Activated B cell treated with CpG ODN at 0.5 μM for 24 hours (primary cell): Measurements from ENCODE around the gene TMC6. TPM values are rescaled to one million over a fixed set of nuclear protein-coding genes. Genes with fewer than 3 reads are reported as not detected.

Source experiments
- ATAC-seq: fragments of 200-7000 bp; cut with Tn5 transposase; one replicate; pipeline ENCODE4 v1.10.0; 2021; ENCODE audit warnings: low read depth, mild to moderate bottlenecking, moderate library complexity
- CTCF ChIA-PET: fragments of 350-600 bp; sonication (Branson Sonifier 250); formaldehyde crosslinking; loops from one replicate; lab custom pipeline; 2021; ENCODE audit warnings: antibody characterized with exemption; lab: Charles Lee
- POLR2A ChIA-PET: fragments of 350-600 bp; sonication (Branson Sonifier 250); formaldehyde crosslinking; loops from one replicate; lab custom pipeline; 2021; ENCODE audit warnings: antibody characterized with exemption; lab: Charles Lee
- DNase-seq: peaks from one replicate; pipeline ENCODE4 v3.0.0; 2022
- H3K27ac Mint-ChIP-seq: one replicate; pipeline ENCODE4 v1.8.0; 2020; ENCODE audit warnings: mixed read lengths
- H3K27me3 Mint-ChIP-seq: one replicate; pipeline ENCODE4 v1.8.0; 2021; ENCODE audit warnings: mixed read lengths
- H3K36me3 Mint-ChIP-seq: one replicate; pipeline ENCODE4 v1.8.0; 2021; ENCODE audit warnings: low read depth, mixed read lengths
- H3K4me1 Mint-ChIP-seq: one replicate; pipeline ENCODE4 v1.8.0; 2021; ENCODE audit warnings: mixed read lengths
- H3K4me3 Mint-ChIP-seq: one replicate; pipeline ENCODE4 v1.8.0; 2020; ENCODE audit warnings: mild to moderate bottlenecking, mixed read lengths
- H3K9me3 Mint-ChIP-seq: one replicate; pipeline ENCODE4 v1.8.0; 2020; ENCODE audit warnings: mixed read lengths
- intact Hi-C: fragments of 100-400 bp; cut with micrococcal nuclease; formaldehyde crosslinking; loops from one replicate; pipeline ENCODE4 v1.15.1; 2024
- total RNA-seq: library from RNA; stranded (reverse); gene quantifications from 2 replicates; pipeline ENCODE4 v1.2.3, GENCODE V29; 2022
- TF ChIP-seq, protein P1 (sequence below): fragments of 200-600 bp; IDR thresholded peaks from one replicate; pipeline ENCODE4 v1.8.0; 2022; ENCODE audit warnings: antibody characterized with exemption, mild to moderate bottlenecking

TMC6 gene
- total RNA-seq, 1 donor from 2014 or later, result 896 TPM

- peak overlapping the region; percentile 85 for H3K27ac Mint-ChIP-seq
- no peaks in the 10 kb centered on the region for H3K27me3 Mint-ChIP-seq
- peaks cover 36% of the 10 kb centered on the region for H3K36me3 Mint-ChIP-seq
- TF ChIP-seq, protein P1, sequence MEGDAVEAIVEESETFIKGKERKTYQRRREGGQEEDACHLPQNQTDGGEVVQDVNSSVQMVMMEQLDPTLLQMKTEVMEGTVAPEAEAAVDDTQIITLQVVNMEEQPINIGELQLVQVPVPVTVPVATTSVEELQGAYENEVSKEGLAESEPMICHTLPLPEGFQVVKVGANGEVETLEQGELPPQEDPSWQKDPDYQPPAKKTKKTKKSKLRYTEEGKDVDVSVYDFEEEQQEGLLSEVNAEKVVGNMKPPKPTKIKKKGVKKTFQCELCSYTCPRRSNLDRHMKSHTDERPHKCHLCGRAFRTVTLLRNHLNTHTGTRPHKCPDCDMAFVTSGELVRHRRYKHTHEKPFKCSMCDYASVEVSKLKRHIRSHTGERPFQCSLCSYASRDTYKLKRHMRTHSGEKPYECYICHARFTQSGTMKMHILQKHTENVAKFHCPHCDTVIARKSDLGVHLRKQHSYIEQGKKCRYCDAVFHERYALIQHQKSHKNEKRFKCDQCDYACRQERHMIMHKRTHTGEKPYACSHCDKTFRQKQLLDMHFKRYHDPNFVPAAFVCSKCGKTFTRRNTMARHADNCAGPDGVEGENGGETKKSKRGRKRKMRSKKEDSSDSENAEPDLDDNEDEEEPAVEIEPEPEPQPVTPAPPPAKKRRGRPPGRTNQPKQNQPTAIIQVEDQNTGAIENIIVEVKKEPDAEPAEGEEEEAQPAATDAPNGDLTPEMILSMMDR, result no peak
- POLR2A ChIA-PET, result interaction anchor here (0.6 to 48.2 kb wide), 17 partner anchors 4 to 988 kb away, joined by 3 to 2404 read pairs (median 7); partner anchors contain the start of genes AFMID, C17orf99, SEC14L1 and SYNGR2
- no peaks in the 10 kb centered on the region for H3K9me3 Mint-ChIP-seq
- no peak for ATAC-seq
- intact Hi-C loops, result loop anchor here (1.0 to 10.0 kb wide), 2 partner anchors 40 to 683 kb away; partner anchors contain the start of gene SYNGR2
- CTCF ChIA-PET, result interaction anchor here (1.2 to 15.7 kb wide), 5 partner anchors 10 to 168 kb away, joined by 3 to 220 read pairs (median 3); no protein-coding TSS in a partner anchor
- H3K4me3 Mint-ChIP-seq, result peak overlapping the region; percentile 89
- DNase-seq, result no peak
- H3K4me1 Mint-ChIP-seq, result peaks cover 74% of the 10 kb centered on the region
Measured at GRCh38 chr17:78127888-78128550, 536 bp downstream of the TMC6 start.

DNA sequence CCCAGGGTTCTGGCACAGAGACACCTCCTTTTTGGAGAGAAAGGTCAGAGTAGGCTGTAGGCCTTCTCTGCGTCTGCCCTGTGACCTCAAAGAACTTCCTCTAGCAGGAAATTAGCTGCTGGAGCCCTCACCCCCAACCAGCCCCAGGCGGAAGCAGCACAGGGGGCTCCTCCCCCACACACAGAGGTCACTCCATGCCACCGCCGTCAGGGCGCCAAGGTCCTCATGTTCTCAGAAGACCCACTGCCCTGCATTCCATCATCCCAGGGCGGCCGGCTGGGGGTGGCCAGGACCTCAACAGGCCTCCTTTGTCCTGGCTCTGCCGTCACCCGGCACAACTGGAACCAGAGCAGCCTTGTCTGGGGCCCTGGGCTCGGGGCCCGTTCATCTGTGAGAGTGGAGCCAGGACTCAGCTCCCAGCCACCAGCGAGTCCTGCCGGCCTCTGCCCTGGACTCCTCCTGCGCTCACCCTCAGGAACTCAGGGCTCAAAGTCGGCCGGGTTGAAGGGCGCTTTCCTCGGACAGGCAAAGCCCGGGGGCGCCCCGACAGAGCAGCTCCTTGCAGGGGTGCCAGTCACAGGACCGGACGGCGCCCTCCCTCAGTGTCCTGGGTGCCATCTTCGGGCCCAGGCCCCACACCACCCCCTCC lies 1.2 kb downstream of the TMC6 start:
- no peaks in the 10 kb centered on the region for H3K27me3 Mint-ChIP-seq
- intact Hi-C loops, result loop anchor here (1.0 to 10.0 kb wide), 2 partner anchors 41 to 683 kb away; partner anchors contain the start of gene SYNGR2
- peaks cover 75% of the 10 kb centered on the region for H3K4me1 Mint-ChIP-seq
- POLR2A ChIA-PET, result interaction anchor here (0.5 to 48.2 kb wide), 16 partner anchors 4 to 987 kb away, joined by 3 to 2404 read pairs (median 7); partner anchors contain the start of genes AFMID, C17orf99, SEC14L1 and SYNGR2
- H3K36me3 Mint-ChIP-seq, result peaks cover 39% of the 10 kb centered on the region
- H3K4me3 Mint-ChIP-seq, result peak overlapping the region; percentile 89
- peak overlapping the region; percentile 85 for H3K27ac Mint-ChIP-seq
- TF ChIP-seq, protein P1, result no peak
- ATAC-seq (peak; percentile 12), DNase-seq (peak; percentile 52)
- CTCF ChIA-PET, result interaction anchor here (0.9 to 15.7 kb wide), 6 partner anchors 8 to 167 kb away, joined by 3 to 220 read pairs (median 4); no protein-coding TSS in a partner anchor
- H3K9me3 Mint-ChIP-seq, result no peaks in the 10 kb centered on the region

GRCh38 chr17:78126895-78127238 lies 1.7 kb downstream of the TMC6 start:
- DNase-seq (no peak), ATAC-seq (no peak)
- Mint-ChIP-seq H3K36me3 (peaks cover 42% of the 10 kb centered on the region), H3K9me3 (no peaks in the 10 kb centered on the region), H3K27ac (peak overlapping the region; percentile 85), H3K4me3 (peak overlapping the region; percentile 89), H3K4me1 (peaks cover 78% of the 10 kb centered on the region), H3K27me3 (no peaks in the 10 kb centered on the region)
- ChIA-PET POLR2A (interaction anchor here (1.1 to 48.2 kb wide), 8 partner anchors 5 to 211 kb away, joined by 3 to 2404 read pairs (median 54); partner anchors contain the start of genes AFMID, C17orf99, SYNGR2 and TK1), CTCF (interaction anchor here (0.9 to 15.7 kb wide), 3 partner anchors 9 to 48 kb away, joined by 4 to 220 read pairs (median 11); no protein-coding TSS in a partner anchor)
- intact Hi-C loops, result loop anchor here (1.0 to 10.0 kb wide), 2 partner anchors 41 to 682 kb away; partner anchors contain the start of gene SYNGR2
- TF ChIP-seq, protein P1, result no peak

DNA sequence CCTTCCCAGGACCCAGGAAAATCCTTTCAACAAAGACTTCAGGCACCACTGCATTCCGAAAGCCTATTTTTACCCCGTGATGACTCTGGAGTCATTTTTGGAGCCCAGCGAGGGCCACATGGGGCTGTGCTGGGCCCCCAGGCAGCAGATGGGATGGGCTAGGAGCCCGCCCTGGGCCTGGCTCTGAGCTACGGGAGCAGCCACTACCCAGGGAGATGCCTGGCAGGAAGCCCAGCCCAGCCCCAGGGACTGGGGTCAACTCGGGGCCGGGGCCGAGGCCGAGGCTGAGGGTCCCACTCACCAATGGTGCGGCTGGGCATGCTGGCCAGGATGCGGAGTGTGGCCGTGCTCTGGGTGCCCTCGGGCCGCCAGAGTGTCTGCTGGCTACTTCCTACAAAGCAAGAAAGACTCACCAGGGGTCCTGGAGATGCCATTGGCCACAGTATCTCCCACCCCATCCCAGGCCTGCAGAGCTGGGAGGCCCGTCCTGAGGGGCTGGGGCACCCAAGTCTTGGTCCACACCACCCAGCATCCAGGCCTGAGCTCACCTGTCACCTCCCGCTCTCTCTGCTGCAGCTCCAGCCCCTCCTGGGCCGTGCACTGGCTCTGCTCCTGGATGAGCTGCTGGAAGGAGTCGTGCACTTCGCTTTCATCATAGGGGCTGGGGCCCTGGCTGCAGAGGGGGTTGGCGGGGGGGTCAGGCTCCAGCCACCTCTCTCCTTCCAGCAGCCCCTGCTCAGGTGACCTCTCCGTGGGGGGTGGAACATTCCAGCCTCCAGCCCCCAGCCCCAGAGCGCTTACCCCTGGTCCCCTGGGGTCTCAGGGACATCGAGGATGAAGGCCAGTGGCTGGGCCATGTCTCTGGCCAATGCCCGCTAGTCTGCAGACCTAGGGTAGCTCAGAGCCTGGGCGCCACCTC lies 2.3 kb downstream of the TMC6 start:
- H3K9me3 Mint-ChIP-seq, result no peaks in the 10 kb centered on the region
- peaks cover 85% of the 10 kb centered on the region for H3K4me1 Mint-ChIP-seq
- H3K27me3 Mint-ChIP-seq, result no peaks in the 10 kb centered on the region
- no peak for DNase-seq
- CTCF ChIA-PET, result interaction anchor here (0.6 to 15.7 kb wide), 5 partner anchors 9 to 125 kb away, joined by 3 to 220 read pairs (median 4); no protein-coding TSS in a partner anchor
- TF ChIP-seq, protein P1, result no peak
- no peak for ATAC-seq
- POLR2A ChIA-PET, result interaction anchor here (0.6 to 48.2 kb wide), 9 partner anchors 5 to 234 kb away, joined by 3 to 2404 read pairs (median 15); partner anchors contain the start of genes AFMID, C17orf99, SOCS3 and SYNGR2
- peak overlapping the region; percentile 89 for H3K4me3 Mint-ChIP-seq
- peaks cover 48% of the 10 kb centered on the region for H3K36me3 Mint-ChIP-seq
- peak overlapping the region; percentile 85 for H3K27ac Mint-ChIP-seq
- intact Hi-C loops, result loop anchor here (10.0 kb wide), 1 partner anchor 681 kb away; no protein-coding TSS in a partner anchor
